ENCODE results near the gene SFMBT2. TPM values are rescaled to one million over a fixed set of nuclear protein-coding genes. Genes with fewer than 3 reads are reported as not detected.
"Not testable (repeated sequence)": the region's sequence is repeated elsewhere in the genome, so short reads cannot be mapped to it uniquely, and the experiment has no call there.

SFMBT2 gene
- total RNA-seq, 4 donors from 2014 or later, result 7.1 to 13.2 (median 9.0) TPM

GRCh38 chr10:7315906-7316305 is 94.9 kb downstream of the SFMBT2 start:
- Histone ChIP-seq H3K27ac (no peak overlapping the region), H3K4me3 (replicated peaks in 1 of 3) (no peak overlapping the region), H3K9me3 (no peaks in the 10 kb centered on the region), H3K36me3 (no peaks in the 10 kb centered on the region), H3K27me3 (no peaks in the 10 kb centered on the region), H3K4me1 (peaks cover 5 to 8% of the 10 kb centered on the region in 2 donors)
- 86 to 90% methylated on average over 2 of the region's 2 CpGs for WGBS, 2 donors
- intact Hi-C loops (cut with DNase I), result no loop called here
- DNase-seq, result no peak
- no peak for TF ChIP-seq POLR2A (IDR thresholded peaks at IDR 0.05)
- TF ChIP-seq CTCF (IDR thresholded peaks at IDR 0.05), result no peak

GRCh38 chr10:7314170-7314569 is 96.7 kb downstream of the SFMBT2 start:
- H3K36me3 ChIP-seq, result no peaks in the 10 kb centered on the region
- H3K9me3 ChIP-seq, result no peaks in the 10 kb centered on the region
- no peak overlapping the region for H3K27ac ChIP-seq
- WGBS, 2 donors, result 88 to 92% methylated on average over 4 of the region's 4 CpGs
- TF ChIP-seq CTCF (IDR thresholded peaks at IDR 0.05) (no peak), POLR2A (IDR thresholded peaks at IDR 0.05) (no peak)
- intact Hi-C loops (cut with DNase I), result no loop called here
- H3K4me3 ChIP-seq (replicated peaks in 1 of 3), result no peak overlapping the region
- H3K27me3 ChIP-seq, result no peaks in the 10 kb centered on the region
- peaks cover 5% of the 10 kb centered on the region in 2 donors for H3K4me1 ChIP-seq
- DNase-seq, result no peak

GRCh38 chr10:7312488-7312857 is 98.4 kb downstream of the SFMBT2 start:
- WGBS, 2 donors, result 91 to 93% methylated on average over 7 of the region's 7 CpGs
- DNase-seq, result no peak
- Histone ChIP-seq H3K9me3 (no peaks in the 10 kb centered on the region), H3K27ac (no peak overlapping the region), H3K27me3 (no peaks in the 10 kb centered on the region), H3K4me3 (replicated peaks in 1 of 3) (no peak overlapping the region), H3K36me3 (no peaks in the 10 kb centered on the region), H3K4me1 (no peaks in the 10 kb centered on the region)
- intact Hi-C loops (cut with DNase I), result no loop called here
- no peak for TF ChIP-seq CTCF (IDR thresholded peaks at IDR 0.05)

GRCh38 chr10:7311850-7312487 is 98.9 kb downstream of the SFMBT2 start:
- WGBS, 2 donors, result 88 to 94% methylated on average over 13 of the region's 13 CpGs
- H3K27me3 ChIP-seq; H3K4me1 ChIP-seq; intact Hi-C loops (cut with DNase I); H3K27ac ChIP-seq; H3K9me3 ChIP-seq; H3K4me3 ChIP-seq (replicated peaks in 1 of 3); H3K36me3 ChIP-seq; DNase-seq: not testable (repeated sequence)

GRCh38 chr10:7311218-7311849 is 99.5 kb downstream of the SFMBT2 start:
- H3K27me3 ChIP-seq, result no peaks in the 10 kb centered on the region
- intact Hi-C loops (cut with DNase I), result no loop called here
- no peaks in the 10 kb centered on the region for H3K36me3 ChIP-seq
- no peaks in the 10 kb centered on the region for H3K9me3 ChIP-seq
- peaks cover 0 to 2% of the 10 kb centered on the region in 2 donors for H3K4me1 ChIP-seq
- H3K4me3 ChIP-seq (replicated peaks in 1 of 3), result no peak overlapping the region
- no peak overlapping the region for H3K27ac ChIP-seq
- WGBS, 2 donors, result 78 to 80% methylated on average over 9 of the region's 9 CpGs
- no peak for DNase-seq
- TF ChIP-seq CTCF (IDR thresholded peaks at IDR 0.05) (no peak), POLR2A (IDR thresholded peaks at IDR 0.05) (no peak)
